ENCODE data around the gene SLC39A5. TPM values are rescaled to one million over a fixed set of nuclear protein-coding genes. Genes with fewer than 3 reads are reported as not detected.

The SLC39A5 gene
- polyA plus RNA-seq, 1 of the 3 experiments (the other 2 are of a cell fraction): 0.12 TPM

GRCh38 chr12:56256326-56256960 is 26.6 kb downstream of the SLC39A5 start (continued):
- TF ChIP-seq, protein P1, sequence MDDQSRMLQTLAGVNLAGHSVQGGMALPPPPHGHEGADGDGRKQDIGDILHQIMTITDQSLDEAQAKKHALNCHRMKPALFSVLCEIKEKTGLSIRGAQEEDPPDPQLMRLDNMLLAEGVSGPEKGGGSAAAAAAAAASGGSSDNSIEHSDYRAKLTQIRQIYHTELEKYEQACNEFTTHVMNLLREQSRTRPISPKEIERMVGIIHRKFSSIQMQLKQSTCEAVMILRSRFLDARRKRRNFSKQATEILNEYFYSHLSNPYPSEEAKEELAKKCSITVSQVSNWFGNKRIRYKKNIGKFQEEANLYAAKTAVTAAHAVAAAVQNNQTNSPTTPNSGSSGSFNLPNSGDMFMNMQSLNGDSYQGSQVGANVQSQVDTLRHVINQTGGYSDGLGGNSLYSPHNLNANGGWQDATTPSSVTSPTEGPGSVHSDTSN (IDR thresholded peaks at IDR 0.05): peak; percentile 33; the same call in 1 of the 2 replicates
- TF ChIP-seq EP300 (IDR thresholded peaks at IDR 0.05; ENCODE audit: borderline replicate concordance in 1 of 2, low read depth in 1 of 2, low read length in 1 of 2) (0 out of 4 replicates have a peak, but pooled peaks of 1 of the 2 experiments have one; percentile 30), GATA2 (CRISPR knock-in tag; IDR thresholded peaks at IDR 0.05) (no peak), ZBTB33 (IDR thresholded peaks at IDR 0.05; ENCODE audit: borderline replicate concordance, low read depth) (no peak), IRF3 (IDR thresholded peaks at IDR 0.05; ENCODE audit: low read depth, low read length) (no peak), SIN3A (IDR thresholded peaks at IDR 0.05; ENCODE audit: borderline replicate concordance, low read depth, low read length) (no peak), FOSL2 (IDR thresholded peaks at IDR 0.05; ENCODE audit: borderline replicate concordance, low read depth) (peak; percentile 92), RCOR1 (IDR thresholded peaks at IDR 0.05; ENCODE audit: low read length) (no peak), NFIC (IDR thresholded peaks at IDR 0.05; ENCODE audit: borderline replicate concordance) (peak; percentile 76), CHD2 (IDR thresholded peaks at IDR 0.05; ENCODE audit: low read length, partially characterized antibody) (no peak)
- TF ChIP-seq, protein P2, sequence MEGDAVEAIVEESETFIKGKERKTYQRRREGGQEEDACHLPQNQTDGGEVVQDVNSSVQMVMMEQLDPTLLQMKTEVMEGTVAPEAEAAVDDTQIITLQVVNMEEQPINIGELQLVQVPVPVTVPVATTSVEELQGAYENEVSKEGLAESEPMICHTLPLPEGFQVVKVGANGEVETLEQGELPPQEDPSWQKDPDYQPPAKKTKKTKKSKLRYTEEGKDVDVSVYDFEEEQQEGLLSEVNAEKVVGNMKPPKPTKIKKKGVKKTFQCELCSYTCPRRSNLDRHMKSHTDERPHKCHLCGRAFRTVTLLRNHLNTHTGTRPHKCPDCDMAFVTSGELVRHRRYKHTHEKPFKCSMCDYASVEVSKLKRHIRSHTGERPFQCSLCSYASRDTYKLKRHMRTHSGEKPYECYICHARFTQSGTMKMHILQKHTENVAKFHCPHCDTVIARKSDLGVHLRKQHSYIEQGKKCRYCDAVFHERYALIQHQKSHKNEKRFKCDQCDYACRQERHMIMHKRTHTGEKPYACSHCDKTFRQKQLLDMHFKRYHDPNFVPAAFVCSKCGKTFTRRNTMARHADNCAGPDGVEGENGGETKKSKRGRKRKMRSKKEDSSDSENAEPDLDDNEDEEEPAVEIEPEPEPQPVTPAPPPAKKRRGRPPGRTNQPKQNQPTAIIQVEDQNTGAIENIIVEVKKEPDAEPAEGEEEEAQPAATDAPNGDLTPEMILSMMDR (IDR thresholded peaks at IDR 0.05): peak; percentile 26; the same call in 1 of the 2 replicates

DNA sequence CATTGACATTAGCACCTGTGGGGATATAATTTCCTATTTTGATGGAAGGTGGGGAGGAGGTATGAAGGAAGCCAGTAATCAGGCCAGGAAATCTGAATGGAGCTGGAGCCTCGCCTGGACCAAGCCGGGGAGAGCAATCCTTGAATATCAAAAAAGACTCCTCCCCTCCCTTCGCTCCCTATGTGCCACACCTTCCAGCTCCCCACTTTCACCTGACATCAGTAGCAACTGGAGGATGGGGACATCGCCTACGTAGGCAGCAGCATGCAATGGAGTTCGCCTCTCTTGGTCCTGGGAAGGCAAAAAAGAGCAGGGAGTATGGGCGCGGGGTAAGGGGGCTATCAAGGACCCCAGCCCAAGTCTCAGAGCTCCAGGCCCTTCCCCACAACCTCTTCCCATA is 27.2 kb downstream of the SLC39A5 start:
- Histone ChIP-seq H3K36me3 (replicated peaks in 1 of 2; ENCODE audit: control insufficient read depth in 1 of 2, insufficient read depth in 2 of 2, low read length in 1 of 2) (peaks cover 40 to 42% of the 10 kb centered on the region in 2 experiments), H3F3A (replicated peaks; ENCODE audit: insufficient read depth) (peaks cover 39% of the 10 kb centered on the region), H3K4me3 (ENCODE audit: low read depth in 2 of 2, low read length in 1 of 2) (peak overlapping the region; percentile 90 to 95), H3K9ac (peak overlapping the region; percentile 91), H3K4me1 (ENCODE audit: control insufficient read depth in 1 of 2, insufficient read depth in 2 of 2, low read depth in 1 of 2, low read length in 1 of 2) (peaks cover 13 to 19% of the 10 kb centered on the region in 2 experiments), H3K9me3 (no peaks in the 10 kb centered on the region), H4K20me1 (ENCODE audit: insufficient read depth) (peaks cover 23% of the 10 kb centered on the region), H3K27me3 (ENCODE audit: insufficient read depth) (no peaks in the 10 kb centered on the region), H3K4me2 (peak overlapping the region; percentile 97), H3K27ac (ENCODE audit: low read depth in 2 of 2, low read length in 1 of 2) (peak overlapping the region; percentile 19 to 75; a peak in 3 of 4 replicates), H3K9me2 (no peaks in the 10 kb centered on the region), H2AFZ (ENCODE audit: low read depth) (no peak overlapping the region), H3K79me2 (ENCODE audit: insufficient read depth) (peaks cover 60% of the 10 kb centered on the region)
- 51% methylated on average over 8 of the region's 8 CpGs for WGBS (ENCODE audit: low lambda C conversion rate)
- ChIA-PET CTCF (interaction anchor here (0.9 to 5.4 kb wide), 14 partner anchors 10 to 207 kb away, joined by 3 to 58 read pairs (median 8); partner anchors contain the start of genes COQ10A, RNF41 and SMARCC2), POLR2A (interaction anchor here (2.1 kb wide), 1 partner anchor 10 kb away, joined by 12 read pairs; the partner anchor contains the start of gene COQ10A)
- no peak for DNase-seq
- TF ChIP-seq YY1 (IDR thresholded peaks at IDR 0.05; ENCODE audit: low read depth) (no peak), SMC3 (IDR thresholded peaks at IDR 0.05; ENCODE audit: low read depth, low read length) (no peak), GABPA (IDR thresholded peaks at IDR 0.05; ENCODE audit: low read depth) (no peak), RAD21 (IDR thresholded peaks at IDR 0.05; ENCODE audit: low read length) (no peak), FOXM1 (IDR thresholded peaks at IDR 0.05; ENCODE audit: low read depth) (no peak), FOXJ3 (CRISPR knock-in tag; IDR thresholded peaks at IDR 0.05) (no peak)
